ENCODE results near the gene MTIF3. TPM values are rescaled to one million over a fixed set of nuclear protein-coding genes. Genes with fewer than 3 reads are reported as not detected.

Gene MTIF3
- total and polyA plus RNA-seq, 9 donors: 50.2 to 62.0 (median 53.3) TPM

GRCh38 chr13:27388241-27388640 is 62.1 kb downstream of the MTIF3 start:
- no peak for DNase-seq
- Histone ChIP-seq H3K27ac (ENCODE audit: low read length) (no peak overlapping the region), H3K4me3 (ENCODE audit: low read length) (no peak overlapping the region), H3K4me1 (ENCODE audit: control insufficient read depth, insufficient read depth, low read length) (no peaks in the 10 kb centered on the region), H3K36me3 (ENCODE audit: control insufficient read depth, insufficient read depth, low read length) (no peaks in the 10 kb centered on the region), H3K9me3 (replicated peaks; ENCODE audit: control insufficient read depth, low read depth, low read length) (no peaks in the 10 kb centered on the region), H3K27me3 (ENCODE audit: control insufficient read depth, insufficient read depth, low read length) (peaks cover 2% of the 10 kb centered on the region)
- no CpG with 5 or more reads among the region's 2 CpGs for WGBS (ENCODE audit: insufficient coverage)

Other genes starting within 250 kb of the MTIF3 start
- gene RPL21, start 199.0 kb downstream of the MTIF3 start, total RNA-seq: 4,206 TPM
- gene RPL21, start 199.0 kb downstream of the MTIF3 start, polyA plus RNA-seq (ENCODE audit: insufficient read depth in 1 of 8, insufficient read length in 8 of 8, low replicate concordance in 1 of 8): 1,000 to 10,000 TPM; 1,140 to 1,512 (median 1,226) TPM
- 3.6 TPM for gene RASL11A, start 179.7 kb downstream of the MTIF3 start, total RNA-seq
- 1 to 10 TPM; 2.1 to 4.3 (median 2.8) TPM for gene RASL11A, start 179.7 kb downstream of the MTIF3 start, polyA plus RNA-seq (ENCODE audit: insufficient read depth in 1 of 8, insufficient read length in 8 of 8, low replicate concordance in 1 of 8)
- gene GTF3A, start 25.9 kb downstream of the MTIF3 start, total RNA-seq: 131 TPM
- 100 to 1,000 TPM; 139 to 161 (median 147) TPM for gene GTF3A, start 25.9 kb downstream of the MTIF3 start, polyA plus RNA-seq (ENCODE audit: insufficient read depth in 1 of 8, insufficient read length in 8 of 8, low replicate concordance in 1 of 8)
- 4.5 TPM for gene LNX2, start 170.0 kb upstream of the MTIF3 start, total RNA-seq
- 1 to 10 TPM; 3.9 to 7.1 (median 5.2) TPM for gene LNX2, start 170.0 kb upstream of the MTIF3 start, polyA plus RNA-seq (ENCODE audit: insufficient read depth in 1 of 8, insufficient read length in 8 of 8, low replicate concordance in 1 of 8)
- gene POLR1D, start 171.3 kb upstream of the MTIF3 start, total RNA-seq: 98.0 TPM
- gene POLR1D, start 171.3 kb upstream of the MTIF3 start, polyA plus RNA-seq (ENCODE audit: insufficient read depth in 1 of 8, insufficient read length in 8 of 8, low replicate concordance in 1 of 8): 100 to 1,000 TPM; 103 to 146 (median 111) TPM